OCI-LY7 (cell line): ENCODE measurements around the gene SRP72.

Source experiments
- EZH2phosphoT487 ChIP-seq: fragments of 200-600 bp; sonication (generic); IDR thresholded peaks from 2 replicates; pipeline ENCODE4 v1.6.1; 2018; ENCODE audit warnings: low read depth, borderline replicate concordance, mild to moderate bottlenecking, mixed run types, antibody characterized with exemption, low read length, moderate library complexity, mixed read lengths
- TF ChIP-seq, protein P1 (sequence below): fragments of 200-600 bp; sonication (generic); conservative IDR thresholded peaks from 2 replicates; pipeline ENCODE4 v1.5.1; 2014; ENCODE audit warnings: mild to moderate bottlenecking, antibody characterized with exemption, low read length, moderate library complexity, mixed read lengths

DNA sequence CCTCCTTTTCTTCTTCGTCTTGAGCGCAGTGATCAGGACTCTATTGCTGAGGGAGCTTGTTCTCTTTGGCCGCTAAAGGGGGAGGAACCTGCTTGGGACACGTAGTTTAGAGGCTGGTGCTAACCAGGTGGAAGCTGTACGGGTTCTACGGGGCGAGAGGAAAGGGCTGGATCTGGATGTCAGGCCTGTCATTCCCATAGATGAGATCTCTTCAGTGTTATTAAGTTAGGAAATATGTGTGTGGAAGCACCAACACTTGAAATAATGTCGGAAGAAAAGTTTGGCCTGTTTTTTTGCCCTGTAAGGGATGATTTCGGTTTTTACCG is 643 bp downstream of the SRP72 start:
- TF ChIP-seq, protein P1, sequence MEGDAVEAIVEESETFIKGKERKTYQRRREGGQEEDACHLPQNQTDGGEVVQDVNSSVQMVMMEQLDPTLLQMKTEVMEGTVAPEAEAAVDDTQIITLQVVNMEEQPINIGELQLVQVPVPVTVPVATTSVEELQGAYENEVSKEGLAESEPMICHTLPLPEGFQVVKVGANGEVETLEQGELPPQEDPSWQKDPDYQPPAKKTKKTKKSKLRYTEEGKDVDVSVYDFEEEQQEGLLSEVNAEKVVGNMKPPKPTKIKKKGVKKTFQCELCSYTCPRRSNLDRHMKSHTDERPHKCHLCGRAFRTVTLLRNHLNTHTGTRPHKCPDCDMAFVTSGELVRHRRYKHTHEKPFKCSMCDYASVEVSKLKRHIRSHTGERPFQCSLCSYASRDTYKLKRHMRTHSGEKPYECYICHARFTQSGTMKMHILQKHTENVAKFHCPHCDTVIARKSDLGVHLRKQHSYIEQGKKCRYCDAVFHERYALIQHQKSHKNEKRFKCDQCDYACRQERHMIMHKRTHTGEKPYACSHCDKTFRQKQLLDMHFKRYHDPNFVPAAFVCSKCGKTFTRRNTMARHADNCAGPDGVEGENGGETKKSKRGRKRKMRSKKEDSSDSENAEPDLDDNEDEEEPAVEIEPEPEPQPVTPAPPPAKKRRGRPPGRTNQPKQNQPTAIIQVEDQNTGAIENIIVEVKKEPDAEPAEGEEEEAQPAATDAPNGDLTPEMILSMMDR: no peak
- no peak for TF ChIP-seq EZH2phosphoT487
